Loucy (cell line): Measurements from ENCODE around the gene CP.

Source experiments
- CTCF ChIP-seq: fragments of 200-600 bp; sonication (generic); conservative IDR thresholded peaks from 2 replicates; pipeline ENCODE4 v1.5.1; 2014; ENCODE audit warnings: mild to moderate bottlenecking, antibody characterized with exemption, low read length
- EZH2phosphoT487 ChIP-seq: fragments of 200-600 bp; IDR thresholded peaks from 2 replicates; pipeline ENCODE4 v1.6.1; 2018; ENCODE audit warnings: antibody characterized with exemption, mild to moderate bottlenecking, moderate library complexity, borderline replicate concordance

GRCh38 chr3:149215515-149215914, 6.1 kb downstream of the CP start:
- TF ChIP-seq CTCF (no peak), EZH2phosphoT487 (no peak)
